ENCODE measurements around the gene ZNF800. TPM values are rescaled to one million over a fixed set of nuclear protein-coding genes. Genes with fewer than 3 reads are reported as not detected.

The ZNF800 gene
- polyA plus RNA-seq, 1 of the 3 experiments (the other 2 are of a cell fraction): 9.2 TPM

DNA sequence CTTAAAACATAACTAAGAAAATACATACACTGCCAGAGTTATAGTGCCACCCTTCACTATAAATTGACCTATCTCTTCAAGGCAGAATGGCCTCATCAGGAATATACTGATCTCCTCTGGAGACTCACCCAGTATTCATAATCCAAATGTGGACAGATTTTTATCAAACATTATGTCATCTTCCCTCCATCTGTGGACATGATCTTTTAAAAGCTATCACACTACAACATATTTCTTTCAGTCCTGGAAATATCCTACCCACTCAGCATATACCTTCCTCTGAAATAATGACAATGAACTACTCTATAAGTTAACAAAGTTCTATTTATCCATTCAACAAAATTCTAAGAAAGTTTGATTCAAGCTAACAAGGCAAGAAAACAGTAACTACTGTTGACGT, 3.2 kb downstream of the ZNF800 start:
- 95% methylated on average over 1 of the region's 1 CpG for WGBS (ENCODE audit: low lambda C conversion rate)

GRCh38 chr7:127387974-127388373, 4.5 kb downstream of the ZNF800 start:
- Histone ChIP-seq H4K20me1 (ENCODE audit: insufficient read depth) (peaks cover 25% of the 10 kb centered on the region), H3K27me3 (ENCODE audit: insufficient read depth) (no peaks in the 10 kb centered on the region), H3K79me2 (ENCODE audit: insufficient read depth) (peaks cover 85% of the 10 kb centered on the region), H3K27ac (ENCODE audit: low read depth in 2 of 2, low read length in 1 of 2) (no peak overlapping the region), H3F3A (replicated peaks; ENCODE audit: insufficient read depth) (peaks cover 6% of the 10 kb centered on the region), H3K9ac (no peak overlapping the region), H3K4me1 (ENCODE audit: control insufficient read depth in 1 of 2, insufficient read depth in 2 of 2, low read depth in 1 of 2, low read length in 1 of 2) (peaks cover 21% of the 10 kb centered on the region in 2 experiments; a peak in 3 of 4 replicates), H3K36me3 (replicated peaks in 1 of 2; ENCODE audit: control insufficient read depth in 1 of 2, insufficient read depth in 2 of 2, low read length in 1 of 2) (peaks cover 61 to 69% of the 10 kb centered on the region in 2 experiments), H3K9me3 (no peaks in the 10 kb centered on the region), H2AFZ (ENCODE audit: low read depth) (no peak overlapping the region), H3K4me3 (ENCODE audit: low read depth in 2 of 2, low read length in 1 of 2) (no peak overlapping the region), H3K4me2 (no peak overlapping the region), H3K9me2 (no peaks in the 10 kb centered on the region)
- DNase-seq: no peak
- ChIA-PET CTCF (no interaction called here), POLR2A (no interaction called here)
- 95% methylated on average over 2 of the region's 2 CpGs for WGBS (ENCODE audit: low lambda C conversion rate)
- no peak for TF ChIP-seq JUND (IDR thresholded peaks at IDR 0.05)
- TF ChIP-seq ELF1 (IDR thresholded peaks at IDR 0.05): no peak
- no peak for TF ChIP-seq FOXJ3 (CRISPR knock-in tag; IDR thresholded peaks at IDR 0.05)
- TF ChIP-seq, protein P1, sequence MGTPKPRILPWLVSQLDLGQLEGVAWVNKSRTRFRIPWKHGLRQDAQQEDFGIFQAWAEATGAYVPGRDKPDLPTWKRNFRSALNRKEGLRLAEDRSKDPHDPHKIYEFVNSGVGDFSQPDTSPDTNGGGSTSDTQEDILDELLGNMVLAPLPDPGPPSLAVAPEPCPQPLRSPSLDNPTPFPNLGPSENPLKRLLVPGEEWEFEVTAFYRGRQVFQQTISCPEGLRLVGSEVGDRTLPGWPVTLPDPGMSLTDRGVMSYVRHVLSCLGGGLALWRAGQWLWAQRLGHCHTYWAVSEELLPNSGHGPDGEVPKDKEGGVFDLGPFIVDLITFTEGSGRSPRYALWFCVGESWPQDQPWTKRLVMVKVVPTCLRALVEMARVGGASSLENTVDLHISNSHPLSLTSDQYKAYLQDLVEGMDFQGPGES (IDR thresholded peaks at IDR 0.05; ENCODE audit: low read depth, low read length): no peak
- no peak for TF ChIP-seq MXI1 (IDR thresholded peaks at IDR 0.05; ENCODE audit: low read depth, low read length)
- TF ChIP-seq, protein P2, sequence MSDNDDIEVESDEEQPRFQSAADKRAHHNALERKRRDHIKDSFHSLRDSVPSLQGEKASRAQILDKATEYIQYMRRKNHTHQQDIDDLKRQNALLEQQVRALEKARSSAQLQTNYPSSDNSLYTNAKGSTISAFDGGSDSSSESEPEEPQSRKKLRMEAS (IDR thresholded peaks at IDR 0.05; ENCODE audit: low read depth): no peak
- TF ChIP-seq RCOR1 (IDR thresholded peaks at IDR 0.05; ENCODE audit: low read length): no peak
- TF ChIP-seq ZBTB33 (IDR thresholded peaks at IDR 0.05; ENCODE audit: borderline replicate concordance, low read depth): no peak
- no peak for TF ChIP-seq CHD2 (IDR thresholded peaks at IDR 0.05; ENCODE audit: low read length, partially characterized antibody)
- no peak for TF ChIP-seq FOSL2 (IDR thresholded peaks at IDR 0.05; ENCODE audit: borderline replicate concordance, low read depth)
- no peak for TF ChIP-seq FOXM1 (IDR thresholded peaks at IDR 0.05; ENCODE audit: low read depth)
- no peak for TF ChIP-seq TEAD4 (IDR thresholded peaks at IDR 0.05; ENCODE audit: borderline replicate concordance, insufficient read depth)
- no peak for TF ChIP-seq RAD21 (IDR thresholded peaks at IDR 0.05; ENCODE audit: low read length)

More for the DNA sequence above, 3.2 kb downstream of the ZNF800 start:
- no peak overlapping the region for H3K9ac ChIP-seq
- CTCF ChIA-PET: interaction anchor here (1.1 to 1.2 kb wide), 3 partner anchors 21 to 63 kb away, joined by 3 to 6 read pairs (median 4); no protein-coding TSS in a partner anchor
- H3K27ac ChIP-seq (ENCODE audit: low read depth in 2 of 2, low read length in 1 of 2): no peak overlapping the region
- no peak for TF ChIP-seq EP300 (IDR thresholded peaks at IDR 0.05; ENCODE audit: borderline replicate concordance in 1 of 2, low read depth in 1 of 2, low read length in 1 of 2)
- no peak for TF ChIP-seq SMC3 (IDR thresholded peaks at IDR 0.05; ENCODE audit: low read depth, low read length)
- TF ChIP-seq NRF1 (IDR thresholded peaks at IDR 0.05; ENCODE audit: low read depth, low read length): no peak
- TF ChIP-seq FOXJ3 (CRISPR knock-in tag; IDR thresholded peaks at IDR 0.05): no peak
- no peak for TF ChIP-seq MEF2A (IDR thresholded peaks at IDR 0.05; ENCODE audit: borderline replicate concordance, low read depth)
- no peak for TF ChIP-seq TEAD4 (IDR thresholded peaks at IDR 0.05; ENCODE audit: borderline replicate concordance, insufficient read depth)
- TF ChIP-seq ZBTB33 (IDR thresholded peaks at IDR 0.05; ENCODE audit: borderline replicate concordance, low read depth): no peak
- TF ChIP-seq GATA2 (CRISPR knock-in tag; IDR thresholded peaks at IDR 0.05): no peak
- TF ChIP-seq USF2 (IDR thresholded peaks at IDR 0.05; ENCODE audit: borderline replicate concordance, low read depth, low read length): no peak
- no peak for TF ChIP-seq SIN3A (IDR thresholded peaks at IDR 0.05; ENCODE audit: borderline replicate concordance, low read depth, low read length)
- no peak for TF ChIP-seq FOXM1 (IDR thresholded peaks at IDR 0.05; ENCODE audit: low read depth)
- H3K9me3 ChIP-seq: no peaks in the 10 kb centered on the region
- peaks cover 54 to 60% of the 10 kb centered on the region in 2 experiments for H3K36me3 ChIP-seq (replicated peaks in 1 of 2; ENCODE audit: control insufficient read depth in 1 of 2, insufficient read depth in 2 of 2, low read length in 1 of 2)
- H3K4me1 ChIP-seq (ENCODE audit: control insufficient read depth in 1 of 2, insufficient read depth in 2 of 2, low read depth in 1 of 2, low read length in 1 of 2): peaks cover 28 to 29% of the 10 kb centered on the region in 2 experiments; a peak in 3 of 4 replicates
- no peak overlapping the region for H3K4me3 ChIP-seq (ENCODE audit: low read depth in 2 of 2, low read length in 1 of 2)
- H4K20me1 ChIP-seq (ENCODE audit: insufficient read depth): peaks cover 20% of the 10 kb centered on the region
- H3K27me3 ChIP-seq (ENCODE audit: insufficient read depth): no peaks in the 10 kb centered on the region
- no peaks in the 10 kb centered on the region for H3K9me2 ChIP-seq
- DNase-seq: no peak
- H3K4me2 ChIP-seq: no peak overlapping the region
- peaks cover 6% of the 10 kb centered on the region for H3F3A ChIP-seq (replicated peaks; ENCODE audit: insufficient read depth)
- POLR2A ChIA-PET: no interaction called here
- peaks cover 77% of the 10 kb centered on the region for H3K79me2 ChIP-seq (ENCODE audit: insufficient read depth)
- H2AFZ ChIP-seq (ENCODE audit: low read depth): no peak overlapping the region
